ENCODE results near the gene CLEC16A.

The CLEC16A gene

DNA sequence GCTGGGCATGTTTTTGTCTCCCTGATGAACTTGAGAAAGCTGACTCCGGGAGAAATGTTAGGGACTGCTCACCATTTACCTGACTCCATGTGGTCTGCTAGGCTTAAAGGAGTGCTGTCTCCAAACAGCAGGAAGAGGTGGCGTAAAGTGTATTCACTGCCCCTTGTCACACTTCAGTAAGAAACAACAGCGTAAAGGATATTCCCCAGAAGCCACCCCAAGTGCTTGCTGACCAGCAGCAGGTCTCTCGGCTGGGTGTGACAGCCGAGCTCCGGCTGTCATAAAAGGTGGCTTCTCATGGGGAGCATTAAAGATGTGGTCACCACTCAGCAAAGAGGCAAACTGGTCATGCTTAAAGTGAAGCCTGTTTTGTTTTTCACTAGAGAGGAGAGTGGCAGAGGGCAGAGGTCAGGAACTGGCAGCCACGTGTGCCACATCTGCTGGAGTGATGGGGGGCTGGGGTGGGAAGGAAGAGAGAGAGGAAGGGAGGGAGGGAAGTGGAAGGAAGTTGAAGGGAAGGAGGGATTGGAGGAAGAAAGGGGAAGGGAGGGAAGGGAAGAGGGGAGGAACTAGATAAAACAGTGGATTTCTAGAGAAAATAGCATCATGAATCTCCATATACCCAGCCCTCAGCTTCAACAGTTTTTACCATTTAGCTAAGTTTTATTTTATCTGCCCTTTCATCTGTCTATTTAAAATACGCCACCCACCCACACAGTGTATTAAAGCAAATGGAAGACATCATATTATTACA, 119.3 kb downstream of the CLEC16A start:
- DNase-seq (ENCODE audit: low spot score), result no peak

DNA sequence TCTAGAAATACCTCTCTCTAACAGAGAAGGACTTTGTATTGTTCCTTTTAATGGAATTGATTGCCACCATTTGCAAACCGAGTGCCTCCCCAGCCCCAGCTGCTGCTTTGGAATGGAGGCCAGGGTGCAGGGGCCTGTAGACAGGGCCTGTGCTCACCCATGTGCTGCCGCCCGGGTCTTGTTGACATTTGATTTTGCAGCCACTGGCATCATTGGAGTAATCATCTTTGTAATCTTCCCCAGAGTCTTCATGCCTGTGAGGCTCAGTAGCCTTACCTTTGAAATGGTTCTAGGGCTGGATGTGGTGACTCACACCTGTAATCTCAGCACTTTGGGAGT, 119.8 kb downstream of the CLEC16A start:
- no peak for DNase-seq (ENCODE audit: low spot score)

DNA sequence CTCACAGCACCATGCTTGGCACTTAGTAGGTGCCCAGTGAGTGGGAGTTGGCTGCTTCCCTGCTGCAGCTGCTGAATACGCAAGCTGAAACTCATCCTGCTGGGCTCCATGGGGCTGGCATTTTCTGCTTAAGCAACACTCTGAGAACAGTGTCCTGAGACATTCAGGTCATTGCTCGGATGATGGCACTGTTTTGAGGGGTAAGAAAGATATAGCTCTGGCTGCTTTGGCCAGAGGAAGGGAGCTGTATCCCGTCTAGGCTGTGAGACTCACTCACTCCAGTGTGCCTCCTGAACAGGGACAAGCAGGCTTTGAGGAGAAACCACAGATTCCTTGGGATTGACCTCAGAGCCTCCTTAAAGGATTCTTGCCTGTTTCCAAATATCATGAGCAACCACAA, 120.5 kb downstream of the CLEC16A start:
- DNase-seq (ENCODE audit: low spot score), result no peak

DNA sequence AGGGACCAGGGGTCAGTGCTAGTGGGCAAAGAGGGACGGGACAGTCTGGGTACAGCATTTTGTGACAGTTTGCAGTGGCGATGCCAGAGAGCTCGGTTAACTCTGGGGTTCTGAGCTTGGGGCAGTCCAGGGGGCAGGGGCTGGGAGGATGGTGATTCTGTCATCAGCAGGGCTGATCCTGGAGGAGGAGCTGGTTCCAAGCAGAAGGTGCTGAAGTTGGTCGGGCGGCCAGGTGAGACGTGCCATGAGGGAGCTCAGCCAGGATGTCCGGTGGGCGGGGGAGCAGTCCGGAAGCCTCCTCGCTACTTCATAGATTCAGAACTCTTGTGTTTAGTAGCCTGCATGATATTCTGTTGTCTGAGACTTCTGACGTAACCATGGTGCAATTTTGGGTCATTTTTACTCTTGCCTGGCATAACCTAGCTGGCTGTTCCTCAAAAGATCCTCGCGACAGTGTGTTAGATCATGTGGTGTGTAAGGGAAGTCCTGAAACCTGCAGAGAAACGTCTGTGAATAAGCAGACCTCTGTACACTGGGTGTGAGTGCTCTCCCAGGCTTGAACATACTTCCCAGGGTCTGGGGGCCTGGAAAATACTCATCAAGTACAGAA, 122.0 kb downstream of the CLEC16A start:
- DNase-seq (ENCODE audit: low spot score), result no peak

DNA sequence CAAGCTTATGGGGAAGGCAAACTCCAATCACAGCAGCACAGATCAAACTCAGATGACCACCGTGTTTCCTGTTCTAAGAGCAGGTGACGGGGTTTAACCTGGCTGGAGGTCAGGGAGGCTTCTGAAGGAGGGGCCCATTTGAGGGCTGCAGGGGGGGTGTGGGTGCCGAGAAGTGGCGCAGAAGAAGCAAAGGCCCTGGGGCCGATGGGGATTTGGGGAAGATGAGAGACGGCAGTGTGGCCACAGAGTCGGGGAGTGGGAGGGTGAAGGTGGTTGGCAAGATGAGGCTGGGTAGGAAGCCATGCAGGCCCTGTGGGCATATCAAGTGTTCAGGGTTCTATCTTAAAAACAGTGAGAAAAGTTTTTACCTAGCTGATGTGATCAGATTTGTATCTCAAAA, 122.9 kb downstream of the CLEC16A start:
- no peak for DNase-seq (ENCODE audit: low spot score)

DNA sequence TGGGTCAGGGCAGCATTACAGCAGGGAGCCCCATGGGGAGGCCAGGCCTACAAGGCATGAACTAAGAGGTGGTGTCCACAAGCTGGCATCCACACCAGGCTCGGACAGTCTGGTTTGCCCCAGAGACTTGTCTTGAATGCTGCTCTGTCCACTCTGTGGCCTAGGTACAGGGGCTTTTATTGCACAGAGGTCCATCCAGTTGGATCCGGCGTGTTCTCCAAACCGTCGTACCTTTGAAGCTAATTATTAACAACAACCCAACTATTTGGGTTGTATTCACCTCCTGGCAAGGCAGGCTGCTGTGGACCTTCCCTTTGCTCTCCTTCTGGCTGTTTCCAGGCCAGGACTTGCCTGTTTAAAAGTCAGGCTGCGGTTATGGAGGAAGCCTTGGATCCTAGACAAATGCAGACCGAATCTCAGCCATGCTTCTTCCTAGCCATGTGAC, 123.4 kb downstream of the CLEC16A start:
- no peak for DNase-seq (ENCODE audit: low spot score)

DNA sequence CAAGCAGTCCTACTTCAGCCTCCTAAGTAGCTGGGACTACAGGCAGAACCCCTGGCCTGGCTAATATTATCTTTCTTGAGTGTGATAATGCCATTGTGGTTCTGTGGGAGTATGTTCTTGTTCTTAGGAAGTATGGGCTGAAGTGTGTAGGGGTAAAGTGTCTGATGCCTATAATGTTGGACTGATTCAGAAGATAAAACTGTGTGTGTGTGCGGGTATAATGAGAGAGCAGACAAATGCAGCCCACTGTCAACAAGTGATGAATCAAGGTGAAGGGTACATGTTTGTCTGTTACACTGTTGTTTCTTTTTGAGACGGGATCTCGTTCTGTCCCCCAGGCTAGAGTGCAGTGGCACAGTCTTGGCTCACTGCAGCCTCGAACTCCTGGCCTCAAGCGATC, 127.5 kb downstream of the CLEC16A start:
- no peak for DNase-seq (ENCODE audit: low spot score)

DNA sequence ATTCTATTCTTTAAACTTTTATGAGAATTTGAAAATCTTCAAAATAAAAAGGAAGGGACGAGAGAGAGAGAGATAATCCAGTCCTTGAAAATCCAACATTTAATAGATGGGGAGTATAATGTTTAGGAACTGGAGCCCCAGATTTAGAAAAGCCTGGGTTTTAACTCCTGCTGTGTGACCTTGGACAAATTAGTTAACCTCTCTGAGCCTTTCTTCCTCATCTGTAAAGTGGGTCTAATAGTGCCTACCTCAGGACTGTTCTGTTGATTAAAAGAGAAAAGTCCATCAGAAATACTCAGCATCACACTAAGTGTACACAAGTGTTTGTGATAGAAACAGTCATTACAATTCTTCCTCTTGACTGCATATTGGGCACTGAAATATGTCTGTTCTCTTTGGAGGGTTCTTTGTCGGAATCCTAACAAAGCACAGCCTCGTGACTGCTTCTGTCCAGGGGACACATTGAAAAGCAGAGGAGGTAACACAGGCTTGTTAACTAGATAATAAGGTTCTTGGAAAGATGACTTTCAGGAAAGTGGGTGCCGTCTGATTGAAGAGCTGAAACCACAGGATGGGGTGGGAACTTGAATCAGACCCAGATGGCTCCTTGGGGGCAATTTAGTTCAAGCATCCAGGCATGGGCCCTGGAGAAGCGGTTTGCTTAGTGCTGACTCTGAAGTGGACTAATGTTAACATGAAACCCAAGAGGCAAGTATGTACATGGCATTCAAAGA, 128.2 kb downstream of the CLEC16A start:
- DNase-seq (ENCODE audit: low spot score), result no peak

DNA sequence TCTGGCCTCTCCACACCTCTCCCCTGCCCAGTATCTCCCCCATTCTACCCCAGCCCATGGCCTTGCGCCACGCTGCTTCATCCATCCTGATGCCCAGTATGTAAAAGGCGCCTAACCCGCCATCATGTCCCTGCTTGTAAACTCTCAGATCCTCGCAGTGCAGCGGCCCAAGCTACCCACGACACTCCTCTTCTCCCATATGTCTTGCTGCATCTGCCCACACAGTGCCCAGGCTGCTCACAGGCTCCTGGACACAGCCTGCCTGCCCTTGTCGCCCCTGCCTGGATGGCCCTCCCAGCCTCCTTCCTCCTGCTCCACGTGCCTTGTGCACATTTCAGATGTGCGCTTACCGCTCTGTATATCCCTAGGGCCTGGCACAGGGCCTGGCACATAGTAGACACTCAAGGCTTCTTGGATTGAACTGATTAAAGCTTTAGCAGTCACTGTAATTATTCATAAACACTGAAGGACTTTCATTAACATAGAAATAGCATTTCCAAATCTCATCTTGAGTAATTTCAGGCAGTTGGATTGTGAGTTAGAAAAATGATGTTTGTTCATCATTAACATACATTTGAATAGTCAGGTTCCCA, 129.1 kb downstream of the CLEC16A start:
- no peak for DNase-seq (ENCODE audit: low spot score)

DNA sequence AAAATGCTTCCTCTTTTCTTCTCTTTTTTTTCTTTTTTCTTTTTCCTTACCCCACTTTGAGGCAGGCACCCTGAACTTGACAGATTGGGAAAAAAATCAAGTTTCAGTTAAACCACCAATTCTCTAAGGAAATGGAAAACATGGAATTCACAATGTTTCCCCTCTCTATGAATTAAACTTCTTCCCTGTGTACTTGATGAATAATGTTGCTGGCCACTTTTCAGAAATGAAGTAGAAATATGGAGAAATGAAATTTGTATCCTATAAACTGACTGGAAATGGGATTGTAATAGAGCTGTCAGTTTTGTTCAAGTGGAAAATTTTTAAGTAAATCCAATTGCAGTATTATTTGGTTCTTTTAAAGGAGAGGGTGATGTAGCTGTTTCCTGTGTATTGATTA, 129.8 kb downstream of the CLEC16A start:
- no peak for DNase-seq (ENCODE audit: low spot score)

DNA sequence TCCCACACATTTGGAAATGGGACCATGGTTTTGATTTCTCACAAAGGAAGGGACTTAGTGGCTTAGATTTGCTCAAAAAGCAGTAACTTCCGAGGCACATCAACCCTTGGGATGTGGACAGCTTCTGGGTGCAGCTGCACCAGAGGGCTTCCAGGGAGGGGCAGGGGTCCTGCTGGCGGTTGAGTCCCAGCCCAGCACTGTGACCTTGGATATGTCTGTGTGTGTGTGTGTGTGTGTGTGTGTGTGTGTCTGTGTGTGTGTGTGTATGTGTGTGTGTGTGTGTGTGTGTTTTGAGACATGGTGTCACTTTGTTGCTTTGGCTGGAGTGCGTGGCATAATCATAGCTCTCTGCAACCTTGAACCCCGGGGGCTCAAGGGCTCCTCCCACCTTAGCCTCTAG, 130.8 kb downstream of the CLEC16A start:
- no peak for DNase-seq (ENCODE audit: low spot score)

DNA sequence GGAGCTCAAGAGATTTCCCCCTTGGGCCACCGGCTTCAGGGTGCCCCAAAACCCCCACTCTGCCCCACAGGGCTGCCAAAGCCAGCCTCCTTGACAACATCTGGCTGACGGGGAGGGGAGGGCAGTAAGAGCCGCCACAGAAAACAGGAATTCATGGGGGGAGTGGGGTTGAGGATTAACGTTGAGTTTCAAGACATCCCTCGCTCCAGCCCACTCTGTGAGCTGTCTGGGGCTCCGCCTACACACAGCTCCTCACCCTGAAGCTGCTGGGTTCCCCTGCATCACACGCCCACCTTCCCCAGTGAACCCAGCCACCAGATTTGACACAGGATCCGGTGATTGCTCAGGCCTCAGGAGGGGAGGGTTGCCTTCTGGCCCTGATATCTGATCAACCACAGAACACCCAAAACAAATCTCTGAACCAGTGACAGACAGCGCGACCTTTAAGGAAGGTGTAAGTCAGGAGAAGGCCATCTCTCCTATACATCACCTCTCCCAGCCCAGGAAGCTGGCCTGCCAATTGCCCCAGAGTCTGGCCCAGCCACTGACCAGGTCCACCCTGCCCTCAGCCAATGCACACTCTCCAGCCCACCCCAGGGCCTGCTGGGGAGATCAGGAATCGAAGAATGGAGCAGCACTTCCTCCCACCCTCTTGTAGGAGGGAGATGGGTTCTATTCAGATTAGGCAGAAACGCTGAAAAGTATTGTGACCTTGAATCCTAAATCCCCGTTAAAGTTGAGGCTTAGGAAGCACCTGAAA, 132.1 kb downstream of the CLEC16A start:
- DNase-seq (ENCODE audit: low spot score), result no peak

DNA sequence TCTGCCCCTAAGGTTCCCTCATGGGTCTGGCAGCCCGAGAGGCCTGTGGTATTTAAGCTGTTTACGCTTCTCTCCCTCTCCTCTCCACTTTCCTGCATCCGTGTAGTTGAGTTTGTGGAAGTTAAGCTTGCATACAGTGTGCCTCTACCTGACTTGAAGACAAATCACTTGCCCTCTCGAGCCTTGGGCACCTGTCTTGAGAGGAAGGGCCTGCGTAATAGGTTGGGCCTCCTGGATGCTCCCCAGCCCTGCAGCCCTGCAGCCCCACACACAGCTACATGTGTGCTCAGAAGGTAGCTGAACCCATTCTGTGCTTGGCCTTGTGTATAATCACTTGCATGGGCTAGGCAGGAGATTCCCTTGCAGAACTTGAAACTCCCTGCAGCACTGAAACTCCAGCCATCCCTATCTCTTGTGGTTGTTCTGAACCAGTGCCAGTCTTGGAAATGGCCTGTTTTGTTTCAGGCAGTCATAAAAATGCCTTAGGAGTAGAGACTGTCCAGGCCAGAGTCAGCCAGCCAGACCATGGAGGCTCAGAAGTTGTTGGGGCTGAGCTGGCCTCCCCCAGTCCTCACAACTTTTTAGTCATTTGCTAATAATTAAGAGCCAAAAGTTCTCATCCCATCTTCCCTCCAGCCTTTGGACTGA, 134.6 kb downstream of the CLEC16A start:
- DNase-seq (ENCODE audit: low spot score), result no peak

DNA sequence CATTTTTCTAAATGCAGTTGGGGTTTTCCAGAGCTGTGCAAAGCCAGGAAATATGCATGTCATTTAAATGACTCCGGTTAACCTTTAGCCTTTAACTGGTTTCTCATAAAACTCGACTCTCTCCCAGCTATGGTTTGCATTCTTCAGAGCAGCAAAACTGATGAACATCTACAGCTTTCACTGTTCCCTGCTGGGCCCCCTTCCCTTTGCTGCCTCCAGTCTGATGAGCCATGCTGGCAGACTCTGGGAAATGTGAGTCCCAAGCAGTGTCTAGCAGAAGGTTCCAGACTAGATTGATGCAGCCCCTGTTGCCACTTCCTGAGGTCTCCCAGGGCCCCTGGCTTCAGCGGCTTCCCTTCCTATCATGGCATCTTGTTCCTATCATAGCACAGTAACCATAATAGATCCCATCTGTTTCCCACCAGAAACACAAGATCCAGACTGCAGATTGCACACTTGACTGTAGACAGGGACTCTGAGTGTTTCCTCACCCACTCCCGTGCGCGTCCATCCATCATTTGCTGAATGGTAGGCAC, 135.4 kb downstream of the CLEC16A start:
- DNase-seq (ENCODE audit: low spot score), result no peak

DNA sequence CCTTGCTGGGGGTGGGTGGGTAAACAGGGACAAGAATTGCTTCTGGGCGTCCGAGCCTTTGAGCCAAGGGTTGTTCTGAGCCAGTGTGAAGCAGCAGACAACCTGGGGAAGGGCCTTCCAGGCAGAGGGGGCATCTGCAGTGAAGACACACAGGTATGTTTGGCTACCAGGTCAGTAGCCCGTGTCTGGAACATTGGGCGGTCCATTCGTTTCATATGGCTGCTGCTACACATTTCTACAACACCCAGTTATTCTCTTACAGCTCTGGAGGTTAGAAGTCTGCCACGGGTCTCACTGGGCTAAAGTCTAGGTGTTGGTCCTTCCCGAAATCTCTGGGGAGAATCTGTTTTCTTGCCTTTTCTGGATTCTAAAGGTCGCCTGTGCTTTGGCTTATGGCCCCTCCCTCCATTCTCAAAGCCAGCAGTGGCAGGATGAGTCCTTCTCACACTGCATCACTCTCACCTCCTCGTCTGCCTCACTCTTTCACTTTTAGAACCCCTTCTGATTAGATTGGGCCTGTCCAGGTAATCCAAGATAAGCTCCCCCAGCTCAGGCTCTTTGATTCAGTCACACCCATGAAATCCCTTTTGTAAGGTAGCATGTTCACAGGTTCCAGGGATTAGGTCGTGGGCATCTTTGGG, 136.1 kb downstream of the CLEC16A start:
- DNase-seq (ENCODE audit: low spot score), result no peak

DNA sequence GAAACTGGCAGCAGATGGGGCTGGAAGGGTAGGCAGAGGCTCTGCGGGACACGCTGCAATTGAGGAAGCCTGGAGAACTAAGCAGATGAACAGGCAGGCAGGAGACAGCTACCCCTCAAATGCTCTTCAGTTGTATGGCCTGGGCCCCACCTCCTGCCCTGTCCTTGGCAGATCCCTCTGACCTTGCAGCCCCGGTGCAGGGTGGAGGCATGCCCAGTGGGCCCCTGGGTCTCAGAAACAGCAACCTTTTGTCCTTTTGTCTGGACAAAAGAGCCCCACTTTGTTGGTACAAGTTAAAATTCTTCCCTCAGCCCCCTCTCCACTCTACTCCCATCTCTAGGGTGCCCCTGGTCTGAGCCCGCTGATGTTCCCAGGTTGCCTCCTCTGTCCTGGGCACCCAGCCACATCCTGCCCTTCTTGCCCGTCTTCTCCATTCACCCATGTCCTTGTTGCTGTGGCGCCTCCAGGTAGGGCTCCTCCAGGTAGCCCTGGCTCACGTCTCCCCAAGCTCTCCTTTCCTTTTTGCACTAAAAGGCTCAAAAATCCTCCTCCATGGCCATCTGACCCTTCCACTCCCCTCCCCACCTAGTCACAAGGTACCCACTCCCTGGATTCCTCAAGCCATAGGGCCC, 136.8 kb downstream of the CLEC16A start:
- DNase-seq (ENCODE audit: low spot score), result no peak

DNA sequence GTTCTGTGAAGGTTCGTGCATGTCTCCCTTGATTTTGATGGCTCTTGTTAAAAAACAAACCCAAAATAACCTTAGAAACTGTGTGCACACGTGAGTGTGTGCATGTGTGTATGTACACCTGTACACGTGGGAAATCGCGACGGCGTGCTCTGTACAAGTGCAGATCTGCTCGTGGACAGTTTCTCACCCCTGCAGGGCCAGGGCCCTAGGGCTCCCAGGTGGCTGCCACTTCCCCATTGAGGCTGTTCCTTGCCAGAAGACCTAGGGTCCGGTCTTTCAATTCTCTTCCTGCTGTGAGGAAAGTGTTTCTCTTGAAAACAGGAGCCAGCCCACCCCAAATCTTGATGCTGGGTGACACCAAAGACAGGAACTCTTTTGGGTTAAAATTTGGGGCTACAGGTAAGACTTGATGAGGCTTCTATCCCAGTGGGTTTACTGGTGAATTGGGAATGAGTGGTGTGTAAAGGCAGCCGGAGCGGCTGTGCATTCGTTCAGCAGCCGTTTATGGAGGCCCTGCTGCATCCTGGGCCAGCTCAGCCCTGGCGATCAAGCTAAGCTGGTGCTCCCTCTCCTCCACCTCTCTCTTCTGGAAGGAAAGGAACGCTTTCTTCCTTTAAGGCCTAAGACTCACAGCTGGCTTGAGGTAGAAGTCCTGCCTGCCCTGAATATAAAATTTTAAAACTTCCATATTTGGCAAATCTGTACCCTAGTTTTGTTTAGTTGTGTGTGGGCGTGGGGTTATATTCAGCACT, 137.9 kb downstream of the CLEC16A start:
- DNase-seq (ENCODE audit: low spot score), result no peak

DNA sequence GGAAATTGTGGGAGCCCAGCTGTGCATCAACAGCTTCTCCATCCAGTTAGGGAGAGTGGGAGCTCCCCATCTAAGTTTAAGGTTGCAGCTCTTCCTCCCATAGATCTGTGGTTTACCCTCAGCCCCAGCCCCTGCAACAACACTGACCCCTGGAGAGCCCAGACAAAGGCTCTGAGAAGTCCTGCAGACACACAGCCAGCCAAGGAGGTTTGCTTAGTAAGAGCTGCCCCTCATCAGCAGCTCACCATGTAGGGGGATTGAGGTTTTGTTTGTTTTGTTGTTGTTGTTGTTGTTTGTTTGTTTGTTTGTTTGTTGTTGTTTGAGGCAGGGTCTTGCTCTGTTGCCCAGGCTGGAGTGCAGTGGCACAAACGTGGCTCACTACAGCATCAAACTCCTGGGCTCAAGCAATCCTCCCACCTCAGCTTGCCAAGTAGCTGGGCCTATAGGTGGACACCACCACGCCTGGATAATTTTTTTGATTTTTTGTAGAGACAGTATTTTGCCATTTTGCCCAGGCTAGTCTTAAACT, 138.6 kb downstream of the CLEC16A start:
- no peak for DNase-seq (ENCODE audit: low spot score)

DNA sequence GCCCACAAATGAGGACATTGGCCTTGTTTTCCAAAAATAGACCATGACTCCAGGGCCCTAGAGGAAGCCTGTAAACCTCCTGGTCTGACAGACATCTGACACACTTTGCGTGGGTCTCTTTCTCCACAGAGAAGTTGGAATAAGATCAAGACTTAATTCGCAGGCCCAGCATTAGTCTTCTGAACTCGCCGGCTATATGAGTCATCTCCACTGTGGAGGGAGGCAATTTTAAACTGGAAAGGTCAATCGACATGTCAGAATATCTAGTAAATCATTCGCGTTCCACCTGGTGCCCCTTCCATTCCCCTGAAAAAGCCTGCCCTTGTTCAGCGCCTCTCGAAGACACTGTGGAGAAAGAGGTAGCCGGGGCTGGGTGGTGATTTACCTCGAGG, 140.1 kb downstream of the CLEC16A start:
- no peak for DNase-seq (ENCODE audit: low spot score)
